ENCODE measurements around the gene SERPINH1.
A peak's percentile ranks its signal among the peaks of the same experiment; 100 is the strongest.

SERPINH1 gene

DNA sequence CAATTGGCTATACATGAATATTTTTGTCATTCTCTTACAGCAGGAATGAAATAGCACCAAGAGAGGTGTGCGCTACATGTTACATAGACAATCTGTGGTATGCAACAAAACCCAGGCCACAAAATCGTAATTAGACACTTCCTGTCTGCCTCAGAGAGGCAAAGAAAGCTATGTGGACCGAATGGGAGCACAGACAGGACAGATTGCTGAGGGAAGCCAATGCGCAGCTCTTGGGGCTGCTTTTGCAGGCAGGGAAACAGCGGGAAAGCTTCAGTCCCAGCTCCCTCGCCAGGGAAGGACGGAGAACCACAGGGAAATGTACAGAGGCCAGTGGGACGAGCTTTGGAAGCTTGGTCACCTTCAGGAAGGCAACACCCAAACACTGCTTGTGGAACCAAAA lies 40.9 kb downstream of the SERPINH1 start:
- no peak for DNase-seq

GRCh38 chr11:75603791-75604736 lies 42.0 kb downstream of the SERPINH1 start:
- peak; percentile 10 for DNase-seq

DNA sequence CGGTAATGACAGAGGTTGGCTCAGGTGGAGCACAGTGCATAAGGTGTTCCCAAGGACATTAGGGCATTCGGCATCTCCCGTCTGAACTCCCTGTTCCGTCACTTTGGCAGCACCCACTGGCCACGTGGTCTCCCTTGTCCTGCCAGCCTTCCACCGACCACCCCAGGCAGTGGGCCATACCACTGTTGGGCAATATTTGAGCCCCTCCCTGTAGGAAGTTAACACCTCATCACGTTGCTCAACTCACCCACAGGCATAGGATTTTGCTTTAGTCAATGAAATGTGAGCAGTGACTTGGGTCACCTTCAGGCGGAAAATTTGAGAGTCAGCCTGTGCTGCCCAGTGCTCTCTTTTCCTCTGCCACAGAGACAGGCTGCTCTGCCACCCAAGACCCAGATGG lies 44.0 kb downstream of the SERPINH1 start:
- no peak for DNase-seq

- no peak for DNase-seq
Observed at GRCh38 chr11:75611823-75612222, 49.8 kb downstream of the SERPINH1 start.

DNA sequence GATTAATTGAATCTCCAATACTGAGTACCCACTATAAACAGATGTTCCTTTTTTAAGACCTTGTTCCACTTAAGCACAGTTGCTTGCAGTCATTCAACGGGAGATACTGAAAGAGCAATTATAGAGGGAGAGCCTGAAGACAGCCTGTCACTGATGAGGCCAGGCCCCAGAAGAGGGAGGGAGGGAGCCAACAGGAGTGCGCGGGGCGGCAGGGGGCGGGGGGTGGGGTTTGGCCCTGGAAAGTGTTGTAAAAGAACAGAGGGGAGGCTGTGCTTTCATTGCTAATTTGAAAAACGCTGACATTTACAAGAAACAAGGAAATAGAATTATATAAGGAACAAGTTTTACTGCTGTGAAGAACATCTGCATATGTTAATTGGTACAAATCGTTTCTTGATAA lies 53.7 kb downstream of the SERPINH1 start:
- peak; percentile 29 for DNase-seq

- no peak for DNase-seq
Observed at GRCh38 chr11:75616281-75616680, 54.2 kb downstream of the SERPINH1 start.

All from NCI-H446 treated with DMSO at 0.1 percent for 48 hours (cell line).